Measurements from ENCODE around the gene ASMT. TPM values are rescaled to one million over a fixed set of nuclear protein-coding genes. Genes with fewer than 3 reads are reported as not detected.
"Not testable (repeated sequence)": the region's sequence is repeated elsewhere in the genome, so short reads cannot be mapped to it uniquely, and the experiment has no call there.

Gene ASMT
- polyA plus RNA-seq, 3 donors, result 0.69 TPM; not detected in 2

DNA sequence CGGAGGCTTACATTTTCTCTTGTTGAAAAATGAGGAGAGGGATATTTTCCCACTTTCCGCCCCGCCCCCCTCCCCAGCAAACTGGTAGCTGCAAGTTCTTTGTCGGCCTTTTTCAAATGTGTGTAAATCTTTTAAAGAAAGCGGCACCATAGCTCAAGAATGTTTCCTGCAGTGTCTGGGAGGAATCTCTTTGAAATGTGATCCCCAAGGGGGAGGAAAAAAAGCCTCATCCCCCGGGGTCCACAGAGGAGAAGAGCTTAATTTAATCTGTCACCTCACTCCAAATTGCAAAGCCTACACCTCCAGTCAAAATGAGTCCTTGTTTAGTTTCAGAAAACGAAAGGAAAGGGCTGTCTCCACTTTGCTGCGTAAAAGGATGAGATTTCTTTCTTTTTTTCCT, 34.8 kb downstream of the ASMT start:
- H3K27me3 ChIP-seq (ENCODE audit: control insufficient read depth in 2 of 2, insufficient read depth in 2 of 2, low read length in 2 of 2), result no peaks in the 10 kb centered on the region
- Mint-ChIP-seq H3K36me3 (no peaks in the 10 kb centered on the region), H3K4me3 (no peak overlapping the region), H3K27ac (no peak overlapping the region), H3K27me3 (ENCODE audit: low read depth in 3 of 3) (peaks cover 8 to 17% (median 9%) of the 10 kb centered on the region in 3 donors), H3K4me1 (peaks cover 7% of the 10 kb centered on the region), H3K9me3 (peaks cover 13 to 25% (median 20%) of the 10 kb centered on the region in 7 donors)
- H3K36me3 ChIP-seq (replicated peaks in 1 of 2; ENCODE audit: control insufficient read depth in 1 of 2, insufficient read depth in 2 of 2, low read length in 2 of 2), result no peaks in the 10 kb centered on the region
- no peaks in the 10 kb centered on the region for H3K4me1 ChIP-seq (ENCODE audit: control insufficient read depth in 1 of 2, insufficient read depth in 2 of 2, low read length in 2 of 2)
- 100% methylated on average over 1 of the region's 8 CpGs for WGBS (ENCODE audit: insufficient coverage)
- intact Hi-C loops (cut with micrococcal nuclease), result loop anchor here in 1 of 2 donors (10.0 kb wide), 1 partner anchor 945 kb away; no protein-coding TSS in a partner anchor
- H2AFZ ChIP-seq (ENCODE audit: insufficient read depth, low read depth, low read length, poor library complexity, severe bottlenecking), result no peak overlapping the region
- H3K27ac ChIP-seq (ENCODE audit: low read depth in 1 of 2, low read length in 2 of 2), result no peak overlapping the region
- H3K79me2 ChIP-seq (ENCODE audit: insufficient read depth, low read length), result no peaks in the 10 kb centered on the region
- H3K9me3 ChIP-seq (replicated peaks in 1 of 2; ENCODE audit: control insufficient read depth in 1 of 2, insufficient read depth in 1 of 2, low read length in 2 of 2), result peaks cover 10 to 13% of the 10 kb centered on the region in 2 donors
- TF ChIP-seq, protein P1, sequence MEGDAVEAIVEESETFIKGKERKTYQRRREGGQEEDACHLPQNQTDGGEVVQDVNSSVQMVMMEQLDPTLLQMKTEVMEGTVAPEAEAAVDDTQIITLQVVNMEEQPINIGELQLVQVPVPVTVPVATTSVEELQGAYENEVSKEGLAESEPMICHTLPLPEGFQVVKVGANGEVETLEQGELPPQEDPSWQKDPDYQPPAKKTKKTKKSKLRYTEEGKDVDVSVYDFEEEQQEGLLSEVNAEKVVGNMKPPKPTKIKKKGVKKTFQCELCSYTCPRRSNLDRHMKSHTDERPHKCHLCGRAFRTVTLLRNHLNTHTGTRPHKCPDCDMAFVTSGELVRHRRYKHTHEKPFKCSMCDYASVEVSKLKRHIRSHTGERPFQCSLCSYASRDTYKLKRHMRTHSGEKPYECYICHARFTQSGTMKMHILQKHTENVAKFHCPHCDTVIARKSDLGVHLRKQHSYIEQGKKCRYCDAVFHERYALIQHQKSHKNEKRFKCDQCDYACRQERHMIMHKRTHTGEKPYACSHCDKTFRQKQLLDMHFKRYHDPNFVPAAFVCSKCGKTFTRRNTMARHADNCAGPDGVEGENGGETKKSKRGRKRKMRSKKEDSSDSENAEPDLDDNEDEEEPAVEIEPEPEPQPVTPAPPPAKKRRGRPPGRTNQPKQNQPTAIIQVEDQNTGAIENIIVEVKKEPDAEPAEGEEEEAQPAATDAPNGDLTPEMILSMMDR (IDR thresholded peaks at IDR 0.05), result no peak
- H4K20me1 ChIP-seq (ENCODE audit: insufficient read depth, low read length), result no peaks in the 10 kb centered on the region
- H3K9ac ChIP-seq (ENCODE audit: insufficient read depth, low read length, poor library complexity, severe bottlenecking), result no peak overlapping the region
- no peak overlapping the region for H3K4me3 ChIP-seq (replicated peaks in 1 of 3; ENCODE audit: low read depth in 2 of 3, low read length in 3 of 3)
- H3K4me2 ChIP-seq (replicated peaks; ENCODE audit: extremely low read depth, low read length, poor library complexity, severe bottlenecking), result no peak overlapping the region
- no peak for DNase-seq

DNA sequence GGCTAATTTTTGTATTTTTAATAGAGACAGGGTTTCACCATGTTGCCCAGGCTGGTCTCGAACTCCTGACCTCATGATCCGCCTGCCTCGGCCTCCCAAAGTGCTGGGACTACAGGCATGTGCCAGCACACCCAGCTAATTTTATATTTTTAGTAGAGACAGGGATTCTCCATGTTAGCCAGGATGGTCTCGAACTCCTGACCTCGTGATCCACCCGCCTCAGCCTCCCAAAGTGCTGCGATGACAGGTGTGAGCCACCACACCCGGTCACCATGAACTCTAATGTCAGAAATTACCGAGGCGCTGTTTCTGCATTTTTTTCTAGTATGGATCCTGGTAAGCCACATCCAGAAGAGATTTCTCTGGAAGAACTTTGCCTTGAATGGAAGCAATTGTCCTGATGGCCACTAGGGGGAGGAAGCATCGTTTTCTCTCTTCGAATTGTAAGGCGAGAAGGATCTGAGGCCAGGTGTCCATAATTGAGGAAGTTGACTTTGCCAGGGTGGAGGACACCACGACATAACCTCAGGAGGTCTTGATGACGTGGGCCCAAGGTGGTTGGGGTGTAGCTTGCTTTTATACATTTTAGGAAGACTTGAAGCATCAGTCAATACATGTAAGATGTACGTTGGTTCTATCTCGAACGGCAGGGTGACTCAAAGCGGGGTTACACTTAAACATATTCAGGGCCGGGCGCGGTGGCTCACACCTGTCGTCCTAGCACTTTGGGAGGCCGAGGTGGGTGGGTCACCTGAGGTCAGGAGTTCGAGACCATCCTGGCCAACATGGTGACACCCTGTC, 37.4 kb downstream of the ASMT start:
- not testable (repeated sequence) for H4K20me1 ChIP-seq (ENCODE audit: insufficient read depth, low read length); H3K4me1 Mint-ChIP-seq; H3K36me3 ChIP-seq (replicated peaks in 1 of 2; ENCODE audit: control insufficient read depth in 1 of 2, insufficient read depth in 2 of 2, low read length in 2 of 2); H3K9me3 ChIP-seq (replicated peaks in 1 of 2; ENCODE audit: control insufficient read depth in 1 of 2, insufficient read depth in 1 of 2, low read length in 2 of 2); H3K4me3 ChIP-seq (replicated peaks in 1 of 3; ENCODE audit: low read depth in 2 of 3, low read length in 3 of 3); H3K27ac ChIP-seq (ENCODE audit: low read depth in 1 of 2, low read length in 2 of 2); H3K9ac ChIP-seq (ENCODE audit: insufficient read depth, low read length, poor library complexity, severe bottlenecking); H3K79me2 ChIP-seq (ENCODE audit: insufficient read depth, low read length); H3K36me3 Mint-ChIP-seq; H3K4me2 ChIP-seq (replicated peaks; ENCODE audit: extremely low read depth, low read length, poor library complexity, severe bottlenecking); H3K4me3 Mint-ChIP-seq; H3K9me3 Mint-ChIP-seq; H3K27me3 ChIP-seq (ENCODE audit: control insufficient read depth in 2 of 2, insufficient read depth in 2 of 2, low read length in 2 of 2); H3K4me1 ChIP-seq (ENCODE audit: control insufficient read depth in 1 of 2, insufficient read depth in 2 of 2, low read length in 2 of 2); H2AFZ ChIP-seq (ENCODE audit: insufficient read depth, low read depth, low read length, poor library complexity, severe bottlenecking)
- DNase-seq, result peak; percentile 56 to 84 (median 66)
- intact Hi-C loops (cut with micrococcal nuclease), result loop anchor here in 1 of 2 donors (2.0 kb wide), 1 partner anchor 941 kb away; no protein-coding TSS in a partner anchor
- Mint-ChIP-seq H3K27ac (peak overlapping the region in 2 of 7 donors; percentile 35 to 78), H3K27me3 (ENCODE audit: low read depth in 3 of 3) (peaks cover 6 to 15% (median 6%) of the 10 kb centered on the region in 3 donors)
- TF ChIP-seq, protein P1 (IDR thresholded peaks at IDR 0.05), result peak; percentile 90
- 72% methylated on average over 22 of the region's 25 CpGs for WGBS (ENCODE audit: insufficient coverage)
